Ascending aorta (tissue), 2 donors: ENCODE results near the gene ATG12. TPM values are rescaled to one million over a fixed set of nuclear protein-coding genes. Genes with fewer than 3 reads are reported as not detected.

Source experiments
- DNase-seq, 2 donors: peaks; one replicate each; pipeline ENCODE4 v3.0.0-alpha.2; 2019; ENCODE audit warnings: low spot score in 2 of 2
- H3K27ac ChIP-seq, 2 donors: fragments of 200-600 bp; sonication (generic); one replicate each; pipeline ENCODE4 v1.5.1; 2016 to 2017; ENCODE audit warnings: mild to moderate bottlenecking in 1 of 2
- H3K27me3 ChIP-seq: fragments of 200-600 bp; sonication (generic); one replicate; pipeline ENCODE4 v1.5.1; 2017
- H3K36me3 ChIP-seq, 2 donors: fragments of 200-600 bp; sonication (generic); one replicate each; pipeline ENCODE4 v1.5.1; 2016
- H3K4me1 ChIP-seq, 2 donors: fragments of 200-600 bp; sonication (generic); one replicate each; pipeline ENCODE4 v1.5.1; 2016 to 2017; ENCODE audit warnings: mild to moderate bottlenecking in 1 of 2
- H3K4me3 ChIP-seq, 2 donors: fragments of 200-600 bp; sonication (generic); one replicate each; pipeline ENCODE4 v1.5.1; 2016 to 2017; ENCODE audit warnings: mild to moderate bottlenecking in 1 of 2
- H3K9me3 ChIP-seq, 2 donors: fragments of 200-600 bp; sonication (generic); one replicate each; pipeline ENCODE4 v1.5.1; 2016
- CTCF ChIP-seq, 3 experiments: fragments of 200-600 bp in 2 of 3; fragments of 450-650 bp in 1 of 3; sonication (generic) in 2 of 3; IDR thresholded peaks; one replicate each; pipeline ENCODE4 v1.5.1; 2016 to 2019; ENCODE audit warnings: antibody characterized with exemption in 3 of 3, mild to moderate bottlenecking in 1 of 3, moderate library complexity in 1 of 3
- intact Hi-C: fragments of 100-400 bp; cut with DNase I; formaldehyde crosslinking; loops from one replicate; pipeline ENCODE4 v1.15.1; 2023
- total RNA-seq: library from RNA; depleted of rRNA; stranded (reverse); fragments of >200 nt; gene quantifications from one replicate; pipeline ENCODE4 v1.1.0, GENCODE V29; 2016

ATG12 gene
- total RNA-seq, 1 donor from 2014 or later, result 30.3 TPM

DNA sequence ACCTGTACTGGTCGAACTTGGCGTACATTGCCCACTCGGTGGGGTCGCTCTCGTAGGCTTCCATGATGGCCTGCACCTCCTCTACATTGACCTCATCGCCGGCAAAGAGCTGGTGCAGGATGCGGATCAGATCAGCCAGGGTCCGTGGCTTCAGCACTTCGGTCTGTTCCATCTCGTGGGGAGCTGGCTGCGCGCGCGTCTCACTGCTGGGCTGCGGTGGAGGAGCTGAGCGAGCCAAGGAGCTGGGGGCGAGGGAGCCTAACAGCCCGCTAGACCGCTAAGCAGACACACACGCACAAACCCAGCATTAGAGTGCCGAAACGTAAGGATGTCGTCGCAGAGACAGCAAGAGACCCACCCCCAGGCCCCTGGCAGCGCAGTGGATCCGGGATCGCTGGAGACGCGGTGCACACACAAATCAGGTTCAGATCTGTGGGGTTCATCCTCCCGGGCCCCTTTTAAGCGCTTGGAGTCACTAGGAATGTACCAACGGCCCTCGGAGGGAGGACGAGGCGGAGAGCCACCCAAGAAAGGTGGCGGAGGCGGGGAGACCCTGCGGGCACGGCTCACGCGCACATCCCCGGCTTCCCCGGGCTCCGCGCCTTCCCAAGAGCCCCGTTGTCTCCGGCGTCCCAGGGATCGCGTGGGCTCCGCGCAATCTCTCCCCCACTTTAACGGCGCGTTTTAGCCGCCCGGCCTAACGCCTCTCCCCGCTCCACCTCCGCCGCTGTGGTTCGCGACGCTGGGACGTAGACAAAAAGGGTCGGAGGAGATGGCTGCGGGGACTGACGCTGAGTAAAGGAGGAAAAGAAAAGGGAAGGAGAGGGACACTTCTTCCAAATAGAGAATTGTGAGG lies 24.9 kb downstream of the ATG12 start, which contains the start of gene CDO1:
Gene CDO1 (minus strand): TSS at position 434 of the 856 bp plus-strand sequence. CDS start 262 bp downstream, at position 172.
- H3K9me3 ChIP-seq, result no peaks in the 10 kb centered on the region
- peak in 1 of 2 donors; percentile 78 for DNase-seq
- H3K4me3 ChIP-seq, result peak within 1 kb of the TSS; percentile 56 to 89
- intact Hi-C loops, result loop anchor here (2.0 to 5.0 kb wide), 3 partner anchors 22 to 129 kb away; no protein-coding TSS in a partner anchor
- H3K36me3 ChIP-seq, result no peaks in the 10 kb centered on the region
- no peak for TF ChIP-seq CTCF (IDR thresholded peaks at IDR 0.05)
- peaks cover 0 to 3% of the 10 kb centered on the region in 2 donors for H3K4me1 ChIP-seq
- no peaks in the 10 kb centered on the region for H3K27me3 ChIP-seq
- peak within 1 kb of the TSS; percentile 85 to 88 for H3K27ac ChIP-seq

DNA sequence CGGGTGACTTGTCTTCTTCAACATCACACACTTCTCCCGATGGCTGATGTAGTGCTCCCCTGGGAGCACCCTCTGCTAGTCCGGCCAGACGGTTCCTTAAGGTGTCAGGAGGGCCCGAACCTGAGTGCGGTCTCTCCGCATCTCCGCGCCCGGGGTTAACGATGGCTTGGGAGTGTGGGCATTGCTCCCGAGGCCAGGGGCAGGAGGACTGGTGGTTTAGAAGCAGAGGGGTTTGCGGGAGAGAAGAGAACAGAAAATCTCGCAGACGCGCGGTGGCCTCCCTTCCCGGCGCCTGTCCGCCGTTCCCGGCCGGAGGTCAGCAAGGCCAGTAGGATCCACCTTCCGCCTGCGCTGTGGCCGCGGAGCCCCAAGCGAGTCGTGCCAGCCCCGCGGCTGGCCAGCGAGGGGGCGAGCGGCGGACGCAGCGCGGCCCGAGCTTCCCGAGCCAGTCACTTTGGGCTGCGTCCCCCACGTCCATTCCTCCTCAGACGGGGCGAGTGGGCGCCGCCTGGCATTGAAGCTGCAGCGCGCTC lies 25.6 kb downstream of the ATG12 start:
- Histone ChIP-seq H3K36me3 (no peaks in the 10 kb centered on the region), H3K4me1 (peaks cover 0 to 3% of the 10 kb centered on the region in 2 donors), H3K4me3 (peak overlapping the region; percentile 56 to 89), H3K27ac (peak overlapping the region; percentile 85 to 88), H3K9me3 (no peaks in the 10 kb centered on the region), H3K27me3 (no peaks in the 10 kb centered on the region)
- no peak for DNase-seq
- TF ChIP-seq CTCF (IDR thresholded peaks at IDR 0.05), result no peak
- intact Hi-C loops, result loop anchor here (2.0 to 5.0 kb wide), 3 partner anchors 23 to 128 kb away; no protein-coding TSS in a partner anchor

DNA sequence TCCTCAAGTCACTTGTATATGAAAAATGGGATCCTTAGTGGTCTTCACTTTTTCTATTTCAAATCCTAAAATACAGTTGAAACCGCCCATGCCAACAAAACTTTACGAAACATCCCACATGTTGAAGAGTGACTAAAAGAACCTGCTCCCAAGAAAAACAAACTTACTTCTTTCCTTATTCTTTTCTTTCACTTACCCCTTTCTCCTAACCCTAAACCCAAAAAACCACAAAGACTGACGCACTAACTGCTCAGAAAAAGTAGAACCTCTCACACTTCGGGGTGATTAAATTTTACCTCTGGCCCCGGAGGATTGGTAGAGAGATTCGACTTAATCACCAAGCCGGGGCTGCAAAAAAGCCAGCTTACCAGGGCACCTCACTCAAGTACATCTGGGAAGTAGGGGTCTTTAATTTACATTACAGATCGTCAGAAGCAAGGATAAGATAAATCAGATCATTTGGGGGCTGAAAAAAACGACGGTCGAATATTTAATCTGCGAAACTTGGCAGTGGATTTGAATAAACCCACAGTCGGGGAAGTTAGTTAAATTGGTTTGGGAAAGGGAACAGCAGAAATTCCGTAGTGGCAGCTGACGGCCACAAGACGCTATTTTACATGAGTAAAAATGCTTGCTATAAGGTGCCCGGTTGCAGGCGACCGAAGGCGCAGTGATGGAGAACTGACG lies 26.2 kb downstream of the ATG12 start:
- Histone ChIP-seq H3K27ac (peak overlapping the region; percentile 85 to 88), H3K4me3 (peak overlapping the region; percentile 56 to 89), H3K4me1 (peaks cover 0 to 3% of the 10 kb centered on the region in 2 donors), H3K27me3 (no peaks in the 10 kb centered on the region), H3K9me3 (no peaks in the 10 kb centered on the region), H3K36me3 (no peaks in the 10 kb centered on the region)
- no peak for TF ChIP-seq CTCF (IDR thresholded peaks at IDR 0.05)
- intact Hi-C loops, result loop anchor here (5.0 kb wide), 2 partner anchors 93 to 128 kb away; no protein-coding TSS in a partner anchor
- DNase-seq, result no peak

DNA sequence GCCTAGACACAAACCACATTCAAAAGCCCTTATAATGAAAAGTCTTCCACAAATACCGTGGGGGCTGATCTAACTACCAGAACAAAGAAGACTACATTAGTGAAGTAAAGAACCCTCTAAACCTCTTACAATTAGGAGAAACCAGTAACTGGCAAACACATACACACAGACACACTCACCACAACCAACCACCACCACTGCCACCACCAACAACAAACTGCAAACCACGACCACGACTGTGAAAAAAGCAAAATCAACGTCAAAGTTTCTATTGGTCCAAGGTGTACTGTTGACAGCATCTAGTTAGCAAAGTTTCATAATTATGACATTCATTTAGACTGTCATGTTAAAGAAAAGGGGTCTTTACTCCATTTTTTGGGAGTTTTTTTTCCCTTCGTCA lies 27.6 kb downstream of the ATG12 start:
- Histone ChIP-seq H3K4me3 (peak overlapping the region; percentile 56 to 89), H3K27me3 (no peaks in the 10 kb centered on the region), H3K9me3 (no peaks in the 10 kb centered on the region), H3K27ac (no peak overlapping the region), H3K4me1 (peaks cover 0 to 3% of the 10 kb centered on the region in 2 donors), H3K36me3 (no peaks in the 10 kb centered on the region)
- no peak for DNase-seq
- TF ChIP-seq CTCF (IDR thresholded peaks at IDR 0.05), result no peak
- intact Hi-C loops, result no loop called here

- intact Hi-C loops, result no loop called here
- Histone ChIP-seq H3K36me3 (no peaks in the 10 kb centered on the region), H3K4me3 (no peak overlapping the region), H3K27me3 (no peaks in the 10 kb centered on the region), H3K4me1 (peaks cover 0 to 3% of the 10 kb centered on the region in 2 donors), H3K9me3 (no peaks in the 10 kb centered on the region), H3K27ac (no peak overlapping the region)
- TF ChIP-seq CTCF (IDR thresholded peaks at IDR 0.05), result no peak
- no peak for DNase-seq
These were observed 29.0 kb downstream of the ATG12 start for GRCh38 chr5:115812372-115812771.
